ENCODE results near the gene MT1B. TPM values are rescaled to one million over a fixed set of nuclear protein-coding genes. Genes with fewer than 3 reads are reported as not detected.
"Not testable (repeated sequence)": the region's sequence is repeated elsewhere in the genome, so short reads cannot be mapped to it uniquely, and the experiment has no call there.

Gene MT1B
- total and polyA plus RNA-seq, 7 donors, result not detected

GRCh38 chr16:56657555-56658326 lies 6.1 kb downstream of the MT1B start, which contains the start of gene MT1F:
TSS of gene MT1F (plus strand) at chr16:56657959. CDS start at chr16:56658059, 100 bp downstream.
- Histone ChIP-seq H3K27me3 (ENCODE audit: insufficient read depth in 3 of 3, low read length in 2 of 3) (peaks cover 0 to 13% (median under 1%) of the 10 kb centered on the region in 3 donors), H3K4me3 (peak within 1 kb of the TSS; percentile 68), H3K27ac (no peak within 1 kb of the TSS), H3K36me3 (ENCODE audit: insufficient read depth in 1 of 2, low read depth in 1 of 2) (no peaks in the 10 kb centered on the region), H3K4me1 (no peaks in the 10 kb centered on the region), H3K9me3 (no peaks in the 10 kb centered on the region)
- WGBS, 3 donors, result 2 to 6% (median 3%) methylated on average over 41 to 46 of the region's 46 CpGs
- no peak for TF ChIP-seq CTCF (IDR thresholded peaks at IDR 0.05)
- peak; percentile 79 for DNase-seq
- intact Hi-C loops (cut with DNase I), result no loop called here
- peak; percentile 76 to 91 (median 86) for ATAC-seq

- WGBS, 3 donors, result 50 to 53% (median 52%) methylated on average over 10 of the region's 10 CpGs
- Histone ChIP-seq H3K27ac (no peak overlapping the region), H3K27me3 (ENCODE audit: insufficient read depth in 3 of 3, low read length in 2 of 3) (peaks cover 0 to 19% (median 4%) of the 10 kb centered on the region in 3 donors), H3K4me1 (no peaks in the 10 kb centered on the region), H3K36me3 (ENCODE audit: insufficient read depth in 1 of 2, low read depth in 1 of 2) (no peaks in the 10 kb centered on the region), H3K9me3 (no peaks in the 10 kb centered on the region), H3K4me3 (peak overlapping the region; percentile 68)
- ATAC-seq (no peak), DNase-seq (peak in 1 of 2 donors; percentile 70)
- TF ChIP-seq CTCF (IDR thresholded peaks at IDR 0.05), result no peak
- intact Hi-C loops (cut with DNase I), result no loop called here
Measured at GRCh38 chr16:56658327-56658875, 6.7 kb downstream of the MT1B start.

- no peaks in the 10 kb centered on the region for H3K36me3 ChIP-seq (ENCODE audit: insufficient read depth in 1 of 2, low read depth in 1 of 2)
- H3K4me3 ChIP-seq, result no peak overlapping the region
- no peak overlapping the region for H3K27ac ChIP-seq
- ATAC-seq (no peak), DNase-seq (no peak)
- TF ChIP-seq CTCF (IDR thresholded peaks at IDR 0.05), result no peak
- peaks cover 0 to 34% (median 4%) of the 10 kb centered on the region in 3 donors for H3K27me3 ChIP-seq (ENCODE audit: insufficient read depth in 3 of 3, low read length in 2 of 3)
- no peaks in the 10 kb centered on the region for H3K9me3 ChIP-seq
- H3K4me1 ChIP-seq, result no peaks in the 10 kb centered on the region
- 16 to 21% (median 18%) methylated on average over 43 to 48 of the region's 48 CpGs for WGBS, 3 donors
- intact Hi-C loops (cut with DNase I), result no loop called here
Measured at GRCh38 chr16:56662357-56663354, 11.0 kb downstream of the MT1B start.

- Histone ChIP-seq H3K9me3 (no peaks in the 10 kb centered on the region), H3K36me3 (ENCODE audit: insufficient read depth in 1 of 2, low read depth in 1 of 2) (no peaks in the 10 kb centered on the region), H3K27ac (no peak overlapping the region), H3K4me1 (no peaks in the 10 kb centered on the region), H3K27me3 (ENCODE audit: insufficient read depth in 3 of 3, low read length in 2 of 3) (peaks cover 4 to 45% (median 4%) of the 10 kb centered on the region in 3 donors), H3K4me3 (no peak overlapping the region)
- no peak for ATAC-seq
- intact Hi-C loops (cut with DNase I), result no loop called here
- TF ChIP-seq CTCF (IDR thresholded peaks at IDR 0.05), result no peak
- DNase-seq, result no peak
- 92 to 97% (median 95%) methylated on average over 1 of the region's 1 CpG for WGBS, 3 donors
Measured at GRCh38 chr16:56664506-56664905, 12.8 kb downstream of the MT1B start.

- H3K9me3 ChIP-seq; DNase-seq; H3K36me3 ChIP-seq (ENCODE audit: insufficient read depth in 1 of 2, low read depth in 1 of 2); H3K27ac ChIP-seq; intact Hi-C loops (cut with DNase I); H3K4me1 ChIP-seq; H3K4me3 ChIP-seq: not testable (repeated sequence)
- WGBS, 3 donors, result 61 to 75% (median 66%) methylated on average over 8 of the region's 8 CpGs
- peak in 1 of 4 donors; percentile 16 for ATAC-seq
- peaks cover 4 to 56% (median 4%) of the 10 kb centered on the region in 3 donors for H3K27me3 ChIP-seq (ENCODE audit: insufficient read depth in 3 of 3, low read length in 2 of 3)
Measured at GRCh38 chr16:56665286-56666261, 13.9 kb downstream of the MT1B start.
